ENCODE data around the gene PTPN14. TPM values are rescaled to one million over a fixed set of nuclear protein-coding genes. Genes with fewer than 3 reads are reported as not detected.

PTPN14 gene
- total RNA-seq, 1 experiment from 2014 or later, result 76.4 TPM

DNA sequence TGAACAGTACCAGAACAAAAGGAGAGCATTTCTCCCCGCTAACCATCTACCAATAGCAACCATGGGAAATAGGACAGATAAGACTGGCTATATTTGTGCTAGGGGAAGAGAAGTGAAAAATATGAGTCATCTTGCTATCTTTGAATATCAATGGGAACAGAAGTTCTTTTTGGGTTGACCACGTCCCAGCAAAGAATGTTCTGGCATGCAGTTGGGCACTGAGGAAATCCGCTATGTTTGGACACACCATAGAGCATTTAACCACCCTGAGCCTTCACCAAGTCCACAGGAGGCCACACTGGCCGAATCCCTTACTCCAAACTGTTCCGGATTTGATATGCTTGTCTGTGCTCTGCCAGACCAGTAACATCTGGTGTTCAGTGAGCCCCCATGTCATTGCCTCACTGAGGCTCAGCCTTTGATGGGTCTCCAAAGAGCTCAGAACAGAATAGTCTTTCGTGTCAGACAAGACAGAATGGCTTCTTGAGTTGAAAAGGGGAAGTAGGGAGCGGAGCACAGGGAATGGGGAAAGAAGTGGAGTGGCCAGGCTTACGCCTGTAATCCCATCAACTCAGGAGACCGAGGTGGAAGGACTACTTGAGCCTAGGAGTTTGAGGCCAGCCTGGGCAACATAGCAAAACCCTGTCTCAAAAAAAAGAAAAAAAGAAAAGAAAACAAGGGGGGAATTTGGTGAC is 189.1 kb downstream of the PTPN14 start:
- Histone ChIP-seq H3K79me1 (ENCODE audit: insufficient read depth, low read depth, low read length, poor library complexity, severe bottlenecking) (no peaks in the 10 kb centered on the region), H4K8ac (replicated peaks; ENCODE audit: insufficient read length, low read depth, low read length) (no peak overlapping the region), H3K23me2 (ENCODE audit: insufficient read length, low read depth, low read length, poor library complexity, severe bottlenecking) (no peaks in the 10 kb centered on the region), H3K4me1 (ENCODE audit: insufficient read depth, low read length) (no peaks in the 10 kb centered on the region), H2BK120ac (ENCODE audit: low read depth, low read length, poor library complexity, severe bottlenecking) (no peak overlapping the region), H2BK20ac (ENCODE audit: low read depth, low read length, poor library complexity, severe bottlenecking) (no peak overlapping the region), H2BK15ac (ENCODE audit: low read depth, low read length) (no peak overlapping the region), H3K27ac (ENCODE audit: insufficient read length, low read depth, low read length) (no peak overlapping the region), H3K9me3 (ENCODE audit: control insufficient read depth, low read depth, low read length) (no peaks in the 10 kb centered on the region), H3K9ac (ENCODE audit: extremely low read depth, insufficient read length, low read length) (no peak overlapping the region), H3K4me2 (ENCODE audit: insufficient read depth, insufficient read length, low read length) (no peak overlapping the region), H2AK5ac (ENCODE audit: insufficient read length, low read length) (no peak overlapping the region), H3K23ac (ENCODE audit: insufficient read length, low read depth, low read length) (no peak overlapping the region), H2AFZ (ENCODE audit: low read length) (no peak overlapping the region), H3K56ac (ENCODE audit: insufficient read length, low read depth, low read length) (no peak overlapping the region), H4K20me1 (ENCODE audit: control insufficient read depth, insufficient read depth, insufficient read length) (no peaks in the 10 kb centered on the region), H4K91ac (ENCODE audit: insufficient read length, low read depth, low read length) (no peak overlapping the region), H2BK5ac (ENCODE audit: insufficient read length, low read length) (no peak overlapping the region), H3K18ac (ENCODE audit: insufficient read length, low read depth, low read length) (no peak overlapping the region), H3K14ac (ENCODE audit: insufficient read depth, low read length) (no peak overlapping the region), H3T11ph (ENCODE audit: low read length) (no peak overlapping the region), H3K4ac (ENCODE audit: low read depth, low read length) (no peak overlapping the region), H4K5ac (ENCODE audit: insufficient read length, low read depth, low read length) (no peak overlapping the region), H2BK12ac (ENCODE audit: insufficient read length, low read depth, low read length) (no peak overlapping the region), H3K27me3 (ENCODE audit: insufficient read depth, low read length) (no peaks in the 10 kb centered on the region), H3K79me2 (ENCODE audit: insufficient read depth, low read length) (no peaks in the 10 kb centered on the region)
- TF ChIP-seq, protein P1, sequence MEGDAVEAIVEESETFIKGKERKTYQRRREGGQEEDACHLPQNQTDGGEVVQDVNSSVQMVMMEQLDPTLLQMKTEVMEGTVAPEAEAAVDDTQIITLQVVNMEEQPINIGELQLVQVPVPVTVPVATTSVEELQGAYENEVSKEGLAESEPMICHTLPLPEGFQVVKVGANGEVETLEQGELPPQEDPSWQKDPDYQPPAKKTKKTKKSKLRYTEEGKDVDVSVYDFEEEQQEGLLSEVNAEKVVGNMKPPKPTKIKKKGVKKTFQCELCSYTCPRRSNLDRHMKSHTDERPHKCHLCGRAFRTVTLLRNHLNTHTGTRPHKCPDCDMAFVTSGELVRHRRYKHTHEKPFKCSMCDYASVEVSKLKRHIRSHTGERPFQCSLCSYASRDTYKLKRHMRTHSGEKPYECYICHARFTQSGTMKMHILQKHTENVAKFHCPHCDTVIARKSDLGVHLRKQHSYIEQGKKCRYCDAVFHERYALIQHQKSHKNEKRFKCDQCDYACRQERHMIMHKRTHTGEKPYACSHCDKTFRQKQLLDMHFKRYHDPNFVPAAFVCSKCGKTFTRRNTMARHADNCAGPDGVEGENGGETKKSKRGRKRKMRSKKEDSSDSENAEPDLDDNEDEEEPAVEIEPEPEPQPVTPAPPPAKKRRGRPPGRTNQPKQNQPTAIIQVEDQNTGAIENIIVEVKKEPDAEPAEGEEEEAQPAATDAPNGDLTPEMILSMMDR (conservative IDR thresholded peaks at IDR 0.05), result no peak
- DNase-seq, result no peak
- Mint-ChIP-seq H3K4me3 (no peak overlapping the region), H3K9me3 (no peaks in the 10 kb centered on the region), H3K36me3 (ENCODE audit: insufficient read depth in 1 of 3, low read depth in 3 of 3) (peaks cover 2 to 74% (median 48%) of the 10 kb centered on the region in 3 experiments; a peak in 6 of 7 replicates), H3K27me3 (ENCODE audit: low read depth) (no peaks in the 10 kb centered on the region), H3K27ac (peak overlapping the region in 1 of 3 experiments; percentile 5; a peak in 2 of 7 replicates), H3K4me1 (no peaks in the 10 kb centered on the region)
- WGBS (ENCODE audit: extremely low coverage, insufficient read length, low lambda C conversion rate), result no CpG with 5 or more reads among the region's 9 CpGs
